Measurements from ENCODE around the gene PMAIP1.
"Not testable (repeated sequence)": the region's sequence is repeated elsewhere in the genome, so short reads cannot be mapped to it uniquely, and the experiment has no call there.

Gene PMAIP1

GRCh38 chr18:59885579-59886163 lies 14.1 kb upstream of the PMAIP1 start:
- no peak for DNase-seq

GRCh38 chr18:59886399-59886798 lies 13.4 kb upstream of the PMAIP1 start:
- not testable (repeated sequence) for DNase-seq

- DNase-seq = no peak
Observed at GRCh38 chr18:59892123-59892522, 7.7 kb upstream of the PMAIP1 start.

DNA sequence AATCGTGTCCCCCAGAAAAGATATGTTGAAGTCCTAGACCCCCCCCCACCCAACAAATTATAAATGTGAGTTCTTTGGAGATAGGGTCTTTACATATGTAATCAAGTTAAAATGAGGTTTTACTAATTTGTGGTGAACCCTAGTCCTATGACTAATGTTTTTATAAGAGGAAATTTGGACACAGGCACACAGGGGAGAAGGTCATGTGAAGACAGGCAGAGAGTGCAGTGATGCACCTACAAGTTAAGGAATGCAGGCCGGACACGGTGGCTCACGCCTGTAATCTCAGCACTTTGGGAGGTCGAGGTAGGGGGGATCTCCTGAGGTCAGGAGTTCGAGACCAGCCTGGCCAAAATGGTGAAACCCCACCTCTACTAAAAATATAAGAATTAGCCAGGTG lies 5.8 kb upstream of the PMAIP1 start:
- DNase-seq = no peak

DNA sequence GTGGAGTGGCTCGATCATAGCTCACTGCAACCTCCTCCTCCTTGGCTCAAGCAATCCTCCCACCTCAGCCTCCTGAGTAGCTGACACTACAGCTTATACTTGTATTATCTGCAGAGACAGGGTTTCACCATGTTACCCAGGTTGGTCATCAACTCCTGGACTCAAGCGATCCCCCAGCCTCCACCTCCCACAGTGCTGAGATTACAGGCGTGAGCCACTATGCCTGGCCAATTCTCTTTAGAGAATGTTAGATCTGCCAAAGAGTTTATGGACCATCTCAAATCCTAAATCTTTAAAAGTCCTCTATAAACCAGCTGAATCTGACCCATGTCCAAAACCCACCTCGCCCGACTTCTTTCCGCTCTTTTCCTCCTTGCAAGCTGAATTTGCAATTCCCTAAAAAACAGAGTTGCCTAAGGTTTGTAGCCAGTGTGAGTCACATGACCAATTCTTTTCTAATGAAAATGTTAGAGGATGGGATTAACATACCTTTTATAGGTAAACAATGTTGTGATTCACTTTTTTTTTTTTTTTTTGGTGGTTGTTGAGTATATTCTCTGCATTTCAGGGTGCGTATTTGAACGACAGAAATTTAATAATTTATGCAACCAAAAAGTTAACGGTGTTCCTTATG lies 2.4 kb upstream of the PMAIP1 start:
- no peak for DNase-seq

- no peak for DNase-seq
Observed at GRCh38 chr18:59898093-59898492, 1.7 kb upstream of the PMAIP1 start.

DNA sequence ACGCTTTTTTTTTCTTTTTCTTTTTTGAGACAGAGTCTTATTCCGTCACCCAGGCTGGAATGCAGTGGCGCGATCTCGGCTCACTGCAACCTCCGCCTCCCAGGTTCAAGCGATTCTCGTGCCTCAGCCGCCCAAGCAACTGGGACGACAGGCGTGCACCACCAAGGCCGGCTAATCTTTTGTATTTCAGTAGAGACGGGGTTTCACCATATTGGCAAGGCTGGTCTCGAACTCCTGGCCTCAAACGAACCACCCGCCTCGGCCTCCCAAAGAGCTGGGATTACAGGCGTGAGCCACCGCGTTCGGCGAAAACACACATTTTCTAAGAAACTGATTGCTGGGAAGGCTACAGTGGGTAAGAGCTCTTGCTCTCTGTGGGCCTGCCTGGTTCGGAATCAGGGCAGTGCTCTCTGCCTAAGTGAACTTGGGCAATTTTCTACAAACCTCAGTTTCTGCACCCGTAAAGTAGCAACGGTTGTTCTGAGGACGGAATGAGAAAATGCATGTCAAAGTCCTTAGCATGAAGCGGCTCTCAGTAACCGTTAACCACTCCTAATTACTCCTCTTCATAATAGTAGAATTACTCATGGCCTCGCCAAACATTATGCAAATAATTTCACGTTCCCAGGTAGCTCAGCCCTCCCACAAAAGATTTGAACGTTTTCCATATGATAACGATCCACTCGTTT lies 1.0 kb upstream of the PMAIP1 start:
- DNase-seq = no peak

DNA sequence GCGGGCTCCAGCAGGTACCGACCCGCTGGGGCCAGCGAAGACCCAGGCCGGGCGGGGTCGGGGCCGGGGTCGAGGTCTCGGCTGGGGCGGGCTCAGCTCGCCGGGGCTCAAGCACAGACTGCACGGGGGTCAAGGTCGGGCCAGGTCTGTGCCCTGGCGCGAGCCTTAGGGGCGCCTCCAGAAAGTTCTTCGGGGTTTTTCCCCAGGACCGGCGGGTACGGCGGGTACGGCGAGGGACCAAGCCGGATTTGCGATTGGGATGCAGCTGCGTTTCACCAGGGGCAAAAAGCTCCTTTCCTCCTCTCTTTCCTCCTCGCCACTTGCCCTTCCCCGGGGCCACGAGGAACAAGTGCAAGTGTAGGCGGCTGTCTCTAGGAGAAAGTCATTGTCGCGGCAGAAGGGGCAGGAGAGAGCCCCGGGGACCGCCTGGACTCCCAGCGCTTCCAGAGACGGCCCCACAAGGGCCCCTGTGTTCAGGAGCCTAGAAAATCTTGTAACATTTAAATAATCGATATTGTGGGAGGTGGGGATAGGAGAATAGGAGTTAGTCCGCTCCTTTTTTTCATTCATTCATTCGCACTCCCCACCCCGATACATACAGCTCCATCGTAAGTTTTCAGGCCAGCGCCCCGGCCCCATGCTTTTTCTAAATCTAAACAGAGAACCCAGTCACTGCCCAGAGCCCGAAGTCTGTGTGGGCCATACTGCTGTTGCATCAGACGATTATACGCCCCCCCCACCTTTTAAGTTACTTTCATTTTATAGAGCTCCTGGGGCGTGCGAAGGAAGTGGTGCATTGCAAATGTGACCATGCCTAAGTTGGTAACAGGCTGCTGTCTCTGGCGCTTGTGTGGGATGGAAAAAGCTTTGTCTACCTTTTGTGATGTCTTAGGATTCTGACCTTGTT lies 679 bp downstream of the PMAIP1 start:
- no peak for DNase-seq

GRCh38 chr18:59902131-59902992 lies 2.6 kb downstream of the PMAIP1 start:
- no peak for DNase-seq

- DNase-seq = no peak
Observed at GRCh38 chr18:59902993-59903610, 3.3 kb downstream of the PMAIP1 start.

DNA sequence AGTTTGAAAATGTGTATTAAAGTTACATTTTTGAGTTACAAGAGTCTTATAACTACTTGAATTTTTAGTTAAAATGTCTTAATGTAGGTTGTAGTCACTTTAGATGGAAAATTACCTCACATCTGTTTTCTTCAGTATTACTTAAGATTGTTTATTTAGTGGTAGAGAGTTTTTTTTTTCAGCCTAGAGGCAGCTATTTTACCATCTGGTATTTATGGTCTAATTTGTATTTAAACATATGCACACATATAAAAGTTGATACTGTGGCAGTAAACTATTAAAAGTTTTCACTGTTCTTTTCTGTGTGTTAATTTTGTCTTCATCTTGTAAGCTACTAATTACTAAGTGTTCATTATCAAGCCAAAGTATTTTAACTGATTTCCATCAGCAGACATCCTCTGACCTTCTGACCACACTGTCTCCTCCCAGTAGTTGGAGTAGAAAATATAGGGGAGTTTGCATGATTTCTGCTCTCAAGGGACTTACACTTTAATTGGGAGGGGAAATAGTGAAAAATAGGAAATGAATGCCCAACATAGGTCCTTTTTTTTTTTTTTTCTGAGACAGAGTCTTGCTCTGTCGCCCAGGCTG lies 4.3 kb downstream of the PMAIP1 start:
- DNase-seq = no peak

GRCh38 chr18:59905686-59906091 lies 5.9 kb downstream of the PMAIP1 start:
- DNase-seq = no peak

- no peak for DNase-seq
Observed at GRCh38 chr18:59906203-59906602, 6.4 kb downstream of the PMAIP1 start.

- DNase-seq = no peak
Observed at GRCh38 chr18:59907172-59907571, 7.4 kb downstream of the PMAIP1 start.

DNA sequence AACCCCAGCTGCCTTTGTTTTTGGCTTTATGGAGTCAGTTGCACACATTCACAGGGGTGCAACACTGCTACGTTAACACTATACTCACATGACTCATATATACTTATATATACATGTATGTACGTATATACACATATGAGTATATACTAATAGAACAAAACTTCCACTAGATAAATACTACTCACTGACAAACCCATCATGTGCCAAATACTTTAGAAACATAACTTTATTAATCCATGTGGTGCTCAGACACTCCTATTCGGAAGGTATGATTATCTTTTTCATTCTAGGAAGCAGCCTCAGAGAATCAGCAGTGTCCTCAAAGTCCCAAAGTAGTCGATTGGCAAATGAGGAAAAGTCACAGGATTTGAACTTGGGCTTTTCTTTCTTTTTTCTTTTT lies 7.9 kb downstream of the PMAIP1 start:
- DNase-seq = no peak

GRCh38 chr18:59908799-59909198 lies 9.0 kb downstream of the PMAIP1 start:
- DNase-seq = no peak

- no peak for DNase-seq
Observed at GRCh38 chr18:59909289-59910036, 9.7 kb downstream of the PMAIP1 start.

- no peak for DNase-seq
Observed at GRCh38 chr18:59910967-59911366, 11.2 kb downstream of the PMAIP1 start.

DNA sequence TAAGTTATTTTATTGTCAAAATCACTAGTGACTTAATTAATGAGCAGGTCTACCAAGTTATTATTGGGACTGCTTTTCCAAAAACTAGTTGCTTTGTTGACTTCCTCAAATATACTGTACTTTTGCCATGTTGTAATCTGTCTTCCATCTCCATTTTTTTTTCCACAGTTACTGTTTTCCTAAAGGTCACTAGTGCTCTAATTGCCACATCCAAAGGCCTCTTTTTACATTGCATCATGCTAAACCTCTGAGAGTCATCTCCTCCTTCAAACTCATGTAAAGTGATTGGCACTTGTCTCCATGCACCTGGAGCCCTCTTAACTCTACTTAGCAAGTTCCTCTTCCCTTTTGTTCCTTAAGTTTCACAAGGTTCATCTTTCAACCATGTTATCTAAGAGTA lies 11.8 kb downstream of the PMAIP1 start:
- DNase-seq = no peak

GRCh38 chr18:59912007-59912550 lies 12.3 kb downstream of the PMAIP1 start:
- DNase-seq = no peak

Data from right forelimb (tissue), 1 donor.